Globus pallidus (tissue), 1 donor: ENCODE results near the gene CNTNAP3.
"Not testable (repeated sequence)": the region's sequence is repeated elsewhere in the genome, so short reads cannot be mapped to it uniquely, and the experiment has no call there.

Experiments used
- DNase-seq: peaks from one replicate; pipeline ENCODE4 v3.0.0-alpha.2; 2015; ENCODE audit warnings: low spot score

Gene CNTNAP3

GRCh38 chr9:39067683-39068082 is 220.3 kb downstream of the CNTNAP3 start:
- not testable (repeated sequence) for DNase-seq

GRCh38 chr9:39062966-39063365 is 225.0 kb downstream of the CNTNAP3 start:
- DNase-seq, result not testable (repeated sequence)

- not testable (repeated sequence) for DNase-seq
Measured at GRCh38 chr9:39054453-39054852, 233.5 kb downstream of the CNTNAP3 start.

DNA sequence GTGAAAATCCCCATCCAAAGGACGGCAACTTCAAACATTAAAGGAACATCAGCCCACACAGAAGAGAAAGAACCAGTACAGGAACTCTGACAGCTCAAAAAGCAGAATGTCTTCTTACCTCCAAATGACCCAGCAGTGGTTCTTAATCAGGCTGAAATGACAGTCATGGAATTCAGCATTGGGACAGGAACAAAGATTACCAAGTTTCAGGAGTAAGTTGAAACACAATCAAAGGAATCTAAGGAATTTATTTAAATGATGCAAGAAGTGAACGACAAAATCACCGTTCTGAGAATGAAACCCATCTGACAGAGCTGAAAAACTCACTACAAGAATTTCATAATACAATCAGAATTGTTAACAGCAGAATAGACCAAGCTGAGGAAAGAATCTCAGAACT is 241.1 kb downstream of the CNTNAP3 start:
- not testable (repeated sequence) for DNase-seq

GRCh38 chr9:39042352-39042803 is 245.6 kb downstream of the CNTNAP3 start:
- not testable (repeated sequence) for DNase-seq

DNA sequence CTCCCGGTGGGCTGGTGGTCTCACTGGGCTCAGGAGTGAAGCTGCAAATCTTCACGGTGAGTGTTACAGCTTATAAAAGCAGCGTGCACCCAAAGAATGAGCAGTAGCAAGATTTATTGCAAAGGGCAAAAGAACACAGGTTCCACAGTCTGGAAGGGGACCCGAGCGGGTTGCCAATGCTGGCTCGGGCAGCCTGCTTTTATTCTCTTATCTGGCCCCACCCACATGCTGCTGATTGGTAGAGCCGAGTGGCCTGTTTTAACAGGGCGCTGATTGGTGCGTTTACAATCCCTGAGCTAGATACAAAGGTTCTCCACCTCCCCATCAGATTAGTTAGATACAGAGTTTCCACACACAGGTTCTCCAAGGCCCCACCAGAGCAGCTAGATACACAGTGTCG is 246.2 kb downstream of the CNTNAP3 start:
- not testable (repeated sequence) for DNase-seq

- not testable (repeated sequence) for DNase-seq
Measured at GRCh38 chr9:39039148-39039547, 248.8 kb downstream of the CNTNAP3 start.

- DNase-seq, result not testable (repeated sequence)
Measured at GRCh38 chr9:39038221-39038620, 249.7 kb downstream of the CNTNAP3 start.

GRCh38 chr9:39033849-39034248 is 254.1 kb downstream of the CNTNAP3 start:
- not testable (repeated sequence) for DNase-seq

DNA sequence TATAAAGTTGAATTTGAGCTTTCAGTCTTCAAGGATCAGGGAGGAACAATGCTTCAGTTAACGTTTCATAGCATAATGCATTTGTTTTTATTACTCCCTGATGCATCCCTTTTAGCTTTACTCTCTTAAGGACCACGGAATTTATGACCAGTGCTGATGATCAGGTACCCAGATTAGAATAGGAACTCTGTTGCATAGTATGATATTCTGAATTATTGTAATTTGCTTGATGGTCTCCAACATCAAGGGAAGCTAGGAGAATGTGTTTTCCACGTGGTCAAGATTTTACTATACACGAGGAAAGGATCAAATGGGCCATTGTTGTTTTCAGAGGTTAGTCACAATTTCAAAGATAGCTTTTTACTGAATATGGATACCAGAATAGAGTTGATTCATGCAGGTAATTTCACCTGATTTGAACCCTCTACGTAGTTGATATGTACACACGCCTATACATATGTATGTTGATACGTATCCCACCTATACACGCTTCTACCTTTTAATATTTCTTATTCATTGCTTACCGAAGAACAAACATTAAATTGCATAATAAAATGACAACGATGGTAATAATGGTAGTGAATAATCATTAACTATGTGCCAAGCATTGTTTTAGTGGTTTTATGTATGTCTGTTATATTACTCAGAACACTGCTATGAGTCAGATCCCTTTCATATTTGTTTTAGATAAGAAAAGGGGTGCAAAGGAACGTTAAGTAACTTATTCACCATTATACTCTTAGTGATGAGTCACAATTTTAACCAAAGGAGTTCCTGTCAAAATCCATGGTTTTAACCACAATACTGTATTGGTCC is 257.6 kb downstream of the CNTNAP3 start:
- not testable (repeated sequence) for DNase-seq

- DNase-seq, result not testable (repeated sequence)
Measured at GRCh38 chr9:39028855-39029254, 259.1 kb downstream of the CNTNAP3 start.

- not testable (repeated sequence) for DNase-seq
Measured at GRCh38 chr9:39028168-39028567, 259.8 kb downstream of the CNTNAP3 start.

DNA sequence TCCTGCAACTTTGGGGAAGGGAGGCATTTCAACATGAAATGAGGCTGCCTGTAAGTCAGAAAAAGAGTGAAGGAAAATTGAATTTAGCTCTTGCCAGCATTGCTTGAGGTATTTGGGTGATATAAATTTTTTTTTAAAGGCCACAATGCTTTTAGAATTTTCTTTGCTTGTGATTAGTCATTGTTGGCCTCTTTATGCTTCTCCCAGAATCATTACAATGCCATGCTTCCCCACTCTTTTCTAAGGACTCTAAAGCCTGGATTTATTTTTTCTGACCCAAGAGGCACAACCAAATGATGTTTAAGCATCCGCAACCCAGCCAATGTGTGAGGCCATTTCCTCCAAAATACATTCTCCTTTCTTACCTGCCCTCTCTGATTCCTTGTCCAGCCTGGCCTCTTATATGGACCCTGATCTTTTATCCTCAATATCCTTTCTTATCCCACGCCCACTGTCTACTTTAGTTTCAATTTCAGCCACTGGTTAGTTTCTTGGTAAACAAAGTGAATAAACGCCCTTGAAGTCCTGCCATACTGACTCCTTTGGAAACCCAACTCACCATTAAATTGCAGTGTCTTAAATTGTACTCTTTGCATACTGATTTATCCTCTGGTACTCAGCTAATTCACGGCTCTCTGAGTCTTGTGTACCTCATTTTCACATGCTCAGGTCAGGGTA is 261.9 kb downstream of the CNTNAP3 start:
- not testable (repeated sequence) for DNase-seq
